MM.1S (cell line): Measurements from ENCODE around the gene CCDC190.
"Not testable (repeated sequence)": the region's sequence is repeated elsewhere in the genome, so short reads cannot be mapped to it uniquely, and the experiment has no call there.

Experiments used
- CTCF ChIP-seq: fragments of 300-600 bp; sonication (generic); IDR thresholded peaks from 2 replicates; pipeline ENCODE4 v1.5.1; 2016; ENCODE audit warnings: antibody characterized with exemption, low read length, mixed read lengths
- EZH2 ChIP-seq: fragments of 300-600 bp; sonication (generic); optimal IDR thresholded peaks from 2 replicates; pipeline ENCODE3; 2017; ENCODE audit warnings: low read depth, mild to moderate bottlenecking, antibody characterized with exemption, low read length, mixed read lengths
- EZH2phosphoT487 ChIP-seq: fragments of 300-600 bp; sonication (generic); IDR thresholded peaks from 2 replicates; pipeline ENCODE4 v1.6.1; 2018; ENCODE audit warnings: antibody characterized with exemption, low read length

- not testable (repeated sequence) for TF ChIP-seq CTCF, EZH2phosphoT487, EZH2
These were observed 53.5 kb downstream of the CCDC190 start for GRCh38 chr1:162807503-162807902.
